K562 (cell line): ENCODE results near the gene NAGPA. TPM values are rescaled to one million over a fixed set of nuclear protein-coding genes. Genes with fewer than 3 reads are reported as not detected.

ENCODE experiments used
- LEF1 ChIP-seq: fragments of 450-650 bp; IDR thresholded peaks from 2 replicates; pipeline ENCODE4 v1.6.1; 2016; ENCODE audit warnings: mild to moderate bottlenecking
- SRSF1 ChIP-seq: fragments of 200-400 bp; formaldehyde crosslinking; IDR thresholded peaks from 2 replicates; pipeline ENCODE4 v1.6.1; 2017; ENCODE audit warnings: mild to moderate bottlenecking, low read depth, low read length, moderate library complexity
- ZFP36 ChIP-seq: fragments of 150-350 bp; IDR thresholded peaks from 2 replicates; pipeline ENCODE4 v1.6.1; 2018; ENCODE audit warnings: low read length, low read depth; ENCODE audit not compliant: partially characterized antibody
- ZNF232 ChIP-seq: sonication (generic); formaldehyde crosslinking; IDR thresholded peaks from 2 replicates; pipeline ENCODE4 v1.8.0; 2022; ENCODE audit warnings: mild to moderate bottlenecking, missing genetic modification reagents
- polyA plus RNA-seq, 8 experiments: library from polyadenylated mRNA; depleted of rRNA in 4 of 8; stranded (reverse) in 5 of 8; unstranded in 3 of 8; fragments of >200 nt; fragmentation: Nextera tagmentation in 2 of 8; fragmentation: Illumina TruSeq in 1 of 8; extraction: Ambion mirVana in 2 of 8; extraction: Trizol in 1 of 8; gene quantifications; 2 replicates each; pipeline versions ENCODE4 v1.2.1 to v1.2.3, GENCODE V29; 2011 to 2014; ENCODE audit warnings: inconsistent platforms in 1 of 8, missing spikeins in 1 of 8
- total RNA-seq, 7 experiments: library from RNA; depleted of rRNA in 6 of 7; stranded (reverse); fragments of >200 nt in 6 of 7; fragmentation: Illumina TruSeq in 2 of 7; extraction: Trizol in 2 of 7; gene quantifications; 2 replicates each; pipeline versions ENCODE4 v1.2.1 to v1.2.3, GENCODE V29; 2011 to 2021; ENCODE audit warnings: low replicate concordance in 1 of 7
- TF ChIP-seq, protein P1 (sequence below): sonication (generic); formaldehyde crosslinking; IDR thresholded peaks from 2 replicates; pipeline ENCODE4 v1.8.1; 2023; ENCODE audit warnings: missing genetic modification reagents, mild to moderate bottlenecking, borderline replicate concordance
- TF ChIP-seq, protein P2 (sequence below): fragments of 250-450 bp; sonication (Bioruptor Pico); IDR thresholded peaks from 2 replicates; pipeline ENCODE4 v1.5.0; 2021; ENCODE audit warnings: mild to moderate bottlenecking, moderate library complexity
- TF ChIP-seq, protein P3 (sequence below): sonication (generic); formaldehyde crosslinking; IDR thresholded peaks from 2 replicates; pipeline ENCODE4 v1.8.0; 2023; ENCODE audit warnings: mild to moderate bottlenecking, missing genetic modification reagents
- TF ChIP-seq, protein P4 (sequence below): fragments of 450-650 bp; formaldehyde crosslinking; IDR thresholded peaks from 2 replicates; pipeline ENCODE4 v1.4.0; 2020; ENCODE audit warnings: mild to moderate bottlenecking, moderate library complexity
- TF ChIP-seq, protein P5 (sequence below): fragments of 250-450 bp; sonication (Bioruptor Pico); IDR thresholded peaks from 2 replicates; pipeline ENCODE4 v1.8.0; 2021; ENCODE audit warnings: borderline replicate concordance, mild to moderate bottlenecking, moderate library complexity; ENCODE audit not compliant: poor library complexity, severe bottlenecking

NAGPA gene
- total and polyA plus RNA-seq, 9 of the 15 experiments (the other 6 are each of a cell fraction or from before 2014, with no cell fraction given): 0.15 to 12.7 (median 4.6) TPM

DNA sequence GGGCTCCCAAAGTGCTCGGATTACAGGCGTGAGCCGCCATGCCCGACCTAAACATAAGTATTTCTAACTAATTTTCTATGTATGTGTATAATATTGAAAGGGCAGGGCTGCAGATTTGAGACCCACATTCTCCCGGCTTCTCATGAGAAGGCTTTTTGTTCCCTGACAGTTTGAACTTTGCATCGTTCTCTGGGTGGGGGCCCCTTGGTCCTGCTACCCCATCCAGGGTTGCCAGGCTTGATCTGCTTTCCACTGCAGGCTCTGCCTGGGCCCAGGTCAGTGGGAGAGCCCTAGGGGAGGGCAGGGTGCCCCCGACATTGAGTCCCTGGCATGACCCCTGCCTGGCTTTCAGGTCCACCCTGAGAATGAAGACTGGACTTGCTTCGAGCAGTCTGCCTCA is 43.3 kb downstream of the NAGPA start (continued):
- TF ChIP-seq ZFP36 (no peak), SRSF1 (no peak), LEF1 (no peak), ZNF232 (CRISPR knock-in tag) (no peak)
- TF ChIP-seq, protein P1, sequence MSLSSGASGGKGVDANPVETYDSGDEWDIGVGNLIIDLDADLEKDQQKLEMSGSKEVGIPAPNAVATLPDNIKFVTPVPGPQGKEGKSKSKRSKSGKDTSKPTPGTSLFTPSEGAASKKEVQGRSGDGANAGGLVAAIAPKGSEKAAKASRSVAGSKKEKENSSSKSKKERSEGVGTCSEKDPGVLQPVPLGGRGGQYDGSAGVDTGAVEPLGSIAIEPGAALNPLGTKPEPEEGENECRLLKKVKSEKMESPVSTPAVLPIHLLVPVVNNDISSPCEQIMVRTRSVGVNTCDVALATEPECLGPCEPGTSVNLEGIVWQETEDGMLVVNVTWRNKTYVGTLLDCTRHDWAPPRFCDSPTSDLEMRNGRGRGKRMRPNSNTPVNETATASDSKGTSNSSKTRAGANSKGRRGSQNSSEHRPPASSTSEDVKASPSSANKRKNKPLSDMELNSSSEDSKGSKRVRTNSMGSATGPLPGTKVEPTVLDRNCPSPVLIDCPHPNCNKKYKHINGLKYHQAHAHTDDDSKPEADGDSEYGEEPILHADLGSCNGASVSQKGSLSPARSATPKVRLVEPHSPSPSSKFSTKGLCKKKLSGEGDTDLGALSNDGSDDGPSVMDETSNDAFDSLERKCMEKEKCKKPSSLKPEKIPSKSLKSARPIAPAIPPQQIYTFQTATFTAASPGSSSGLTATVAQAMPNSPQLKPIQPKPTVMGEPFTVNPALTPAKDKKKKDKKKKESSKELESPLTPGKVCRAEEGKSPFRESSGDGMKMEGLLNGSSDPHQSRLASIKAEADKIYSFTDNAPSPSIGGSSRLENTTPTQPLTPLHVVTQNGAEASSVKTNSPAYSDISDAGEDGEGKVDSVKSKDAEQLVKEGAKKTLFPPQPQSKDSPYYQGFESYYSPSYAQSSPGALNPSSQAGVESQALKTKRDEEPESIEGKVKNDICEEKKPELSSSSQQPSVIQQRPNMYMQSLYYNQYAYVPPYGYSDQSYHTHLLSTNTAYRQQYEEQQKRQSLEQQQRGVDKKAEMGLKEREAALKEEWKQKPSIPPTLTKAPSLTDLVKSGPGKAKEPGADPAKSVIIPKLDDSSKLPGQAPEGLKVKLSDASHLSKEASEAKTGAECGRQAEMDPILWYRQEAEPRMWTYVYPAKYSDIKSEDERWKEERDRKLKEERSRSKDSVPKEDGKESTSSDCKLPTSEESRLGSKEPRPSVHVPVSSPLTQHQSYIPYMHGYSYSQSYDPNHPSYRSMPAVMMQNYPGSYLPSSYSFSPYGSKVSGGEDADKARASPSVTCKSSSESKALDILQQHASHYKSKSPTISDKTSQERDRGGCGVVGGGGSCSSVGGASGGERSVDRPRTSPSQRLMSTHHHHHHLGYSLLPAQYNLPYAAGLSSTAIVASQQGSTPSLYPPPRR (CRISPR knock-in tag): no peak
- TF ChIP-seq, protein P2, sequence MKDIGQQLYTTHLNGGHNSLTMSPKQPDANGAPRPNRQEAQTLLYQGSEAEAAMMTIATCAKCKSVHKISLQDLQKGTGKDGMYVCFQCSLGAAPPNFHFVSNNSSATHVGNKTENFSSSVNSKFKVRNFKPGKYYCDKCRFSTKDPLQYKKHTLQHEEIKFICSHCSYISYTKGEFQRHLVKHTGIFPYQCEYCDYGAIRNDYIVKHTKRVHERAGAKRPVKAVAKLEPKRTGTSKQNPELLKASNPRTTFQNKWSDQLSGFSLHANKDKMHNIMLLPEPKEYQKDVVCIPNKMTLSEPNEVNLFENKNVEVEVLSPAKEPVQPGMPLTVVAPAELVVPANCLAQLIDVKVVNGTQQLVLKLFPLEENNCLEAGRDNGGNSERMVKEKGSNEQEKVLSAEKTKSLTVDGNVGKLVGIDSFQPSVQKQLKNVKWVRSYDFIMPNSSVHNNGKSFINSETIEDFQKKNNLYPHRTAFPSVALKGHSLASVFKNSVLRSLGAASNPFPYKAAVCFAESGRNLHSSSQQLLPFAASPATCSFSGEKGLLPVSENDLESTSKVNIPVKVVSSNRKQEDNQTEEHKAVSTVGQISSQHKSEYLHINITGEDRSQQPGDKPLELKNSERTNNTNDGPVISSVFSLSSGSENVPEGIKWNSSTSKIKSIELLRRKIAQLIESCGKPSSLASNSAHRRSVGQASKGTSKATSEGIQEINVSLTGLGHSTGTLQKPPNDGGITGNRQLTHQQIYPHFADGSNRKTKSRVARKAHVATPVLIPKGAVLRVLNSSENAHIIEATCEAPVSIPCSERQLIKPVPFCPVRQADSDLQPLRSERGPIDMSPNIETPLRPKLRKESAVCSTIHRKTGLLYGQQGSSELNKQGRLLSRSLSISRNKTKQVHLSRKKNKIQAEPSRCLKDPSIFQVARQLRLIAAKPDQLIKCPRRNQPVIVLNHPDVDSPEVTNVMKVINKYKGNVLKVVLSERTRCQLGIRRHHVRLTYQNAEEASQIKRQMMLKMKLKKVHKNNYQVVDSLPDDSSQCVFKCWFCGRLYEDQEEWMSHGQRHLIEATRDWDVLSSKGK: no peak
- TF ChIP-seq, protein P3, sequence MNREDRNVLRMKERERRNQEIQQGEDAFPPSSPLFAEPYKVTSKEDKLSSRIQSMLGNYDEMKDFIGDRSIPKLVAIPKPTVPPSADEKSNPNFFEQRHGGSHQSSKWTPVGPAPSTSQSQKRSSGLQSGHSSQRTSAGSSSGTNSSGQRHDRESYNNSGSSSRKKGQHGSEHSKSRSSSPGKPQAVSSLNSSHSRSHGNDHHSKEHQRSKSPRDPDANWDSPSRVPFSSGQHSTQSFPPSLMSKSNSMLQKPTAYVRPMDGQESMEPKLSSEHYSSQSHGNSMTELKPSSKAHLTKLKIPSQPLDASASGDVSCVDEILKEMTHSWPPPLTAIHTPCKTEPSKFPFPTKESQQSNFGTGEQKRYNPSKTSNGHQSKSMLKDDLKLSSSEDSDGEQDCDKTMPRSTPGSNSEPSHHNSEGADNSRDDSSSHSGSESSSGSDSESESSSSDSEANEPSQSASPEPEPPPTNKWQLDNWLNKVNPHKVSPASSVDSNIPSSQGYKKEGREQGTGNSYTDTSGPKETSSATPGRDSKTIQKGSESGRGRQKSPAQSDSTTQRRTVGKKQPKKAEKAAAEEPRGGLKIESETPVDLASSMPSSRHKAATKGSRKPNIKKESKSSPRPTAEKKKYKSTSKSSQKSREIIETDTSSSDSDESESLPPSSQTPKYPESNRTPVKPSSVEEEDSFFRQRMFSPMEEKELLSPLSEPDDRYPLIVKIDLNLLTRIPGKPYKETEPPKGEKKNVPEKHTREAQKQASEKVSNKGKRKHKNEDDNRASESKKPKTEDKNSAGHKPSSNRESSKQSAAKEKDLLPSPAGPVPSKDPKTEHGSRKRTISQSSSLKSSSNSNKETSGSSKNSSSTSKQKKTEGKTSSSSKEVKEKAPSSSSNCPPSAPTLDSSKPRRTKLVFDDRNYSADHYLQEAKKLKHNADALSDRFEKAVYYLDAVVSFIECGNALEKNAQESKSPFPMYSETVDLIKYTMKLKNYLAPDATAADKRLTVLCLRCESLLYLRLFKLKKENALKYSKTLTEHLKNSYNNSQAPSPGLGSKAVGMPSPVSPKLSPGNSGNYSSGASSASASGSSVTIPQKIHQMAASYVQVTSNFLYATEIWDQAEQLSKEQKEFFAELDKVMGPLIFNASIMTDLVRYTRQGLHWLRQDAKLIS (CRISPR knock-in tag): no peak
- TF ChIP-seq, protein P4, sequence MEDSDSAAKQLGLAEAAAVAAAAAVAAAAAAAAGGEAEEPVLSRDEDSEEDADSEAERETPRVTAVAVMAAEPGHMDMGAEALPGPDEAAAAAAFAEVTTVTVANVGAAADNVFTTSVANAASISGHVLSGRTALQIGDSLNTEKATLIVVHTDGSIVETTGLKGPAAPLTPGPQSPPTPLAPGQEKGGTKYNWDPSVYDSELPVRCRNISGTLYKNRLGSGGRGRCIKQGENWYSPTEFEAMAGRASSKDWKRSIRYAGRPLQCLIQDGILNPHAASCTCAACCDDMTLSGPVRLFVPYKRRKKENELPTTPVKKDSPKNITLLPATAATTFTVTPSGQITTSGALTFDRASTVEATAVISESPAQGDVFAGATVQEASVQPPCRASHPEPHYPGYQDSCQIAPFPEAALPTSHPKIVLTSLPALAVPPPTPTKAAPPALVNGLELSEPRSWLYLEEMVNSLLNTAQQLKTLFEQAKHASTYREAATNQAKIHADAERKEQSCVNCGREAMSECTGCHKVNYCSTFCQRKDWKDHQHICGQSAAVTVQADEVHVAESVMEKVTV (CRISPR knock-in tag): no peak
- TF ChIP-seq, protein P5, sequence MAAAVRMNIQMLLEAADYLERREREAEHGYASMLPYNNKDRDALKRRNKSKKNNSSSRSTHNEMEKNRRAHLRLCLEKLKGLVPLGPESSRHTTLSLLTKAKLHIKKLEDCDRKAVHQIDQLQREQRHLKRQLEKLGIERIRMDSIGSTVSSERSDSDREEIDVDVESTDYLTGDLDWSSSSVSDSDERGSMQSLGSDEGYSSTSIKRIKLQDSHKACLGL (CRISPR knock-in tag): no peak
